ENCODE measurements around the gene TSHZ2. TPM values are rescaled to one million over a fixed set of nuclear protein-coding genes. Genes with fewer than 3 reads are reported as not detected.

Gene TSHZ2
- total and polyA plus RNA-seq, 2 donors (not counting 3 experiments of a cell fraction or from before 2014, with no cell fraction given), result not detected

DNA sequence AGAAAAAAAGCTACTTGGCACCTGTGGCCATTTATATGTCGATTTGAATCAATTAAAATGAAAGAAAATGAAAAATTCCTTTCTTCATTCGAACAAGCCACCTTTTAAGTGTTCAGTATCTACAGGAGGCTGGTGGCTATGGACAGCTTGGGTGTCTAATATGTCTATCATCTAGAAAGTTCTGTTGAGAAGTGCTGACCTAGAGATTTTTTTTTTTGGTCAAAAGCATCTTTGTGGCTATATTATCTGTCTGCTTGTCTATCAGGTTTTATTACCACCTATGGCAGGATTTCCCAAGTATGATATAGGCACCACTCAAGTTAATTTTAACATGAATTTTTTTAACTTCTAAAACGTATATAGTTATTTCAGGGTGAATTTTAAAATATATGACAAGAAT is 250.8 kb downstream of the TSHZ2 start:
- Histone ChIP-seq H3K27me3 (ENCODE audit: control insufficient read depth in 2 of 2, insufficient read depth in 2 of 2, low read length in 2 of 2) (no peaks in the 10 kb centered on the region), H4K20me1 (replicated peaks; ENCODE audit: control insufficient read depth, extremely low read depth, insufficient read depth, low read length) (no peaks in the 10 kb centered on the region), H3K4me2 (ENCODE audit: insufficient read depth, low read length) (no peak overlapping the region), H3K36me3 (ENCODE audit: control insufficient read depth in 2 of 2, extremely low read depth in 1 of 2, insufficient read depth in 2 of 2, low read length in 2 of 2) (no peaks in the 10 kb centered on the region), H3K4me1 (ENCODE audit: control insufficient read depth, extremely low read depth, insufficient read depth, low read length) (no peaks in the 10 kb centered on the region), H3K4me3 (replicated peaks in 1 of 3; ENCODE audit: insufficient read depth in 1 of 3, low read depth in 1 of 3, low read length in 3 of 3) (no peak overlapping the region), H3K9me1 (replicated peaks; ENCODE audit: control insufficient read depth, extremely low read depth, insufficient read depth, low read length) (no peaks in the 10 kb centered on the region), H3K27ac (ENCODE audit: insufficient read depth, low read depth, low read length) (no peak overlapping the region), H3K9me3 (replicated peaks; ENCODE audit: control insufficient read depth, insufficient read depth, low read length) (no peaks in the 10 kb centered on the region), H3K9ac (replicated peaks; ENCODE audit: extremely low read depth, insufficient read depth, low read length) (no peak overlapping the region), H2AFZ (ENCODE audit: low read depth, low read length) (no peak overlapping the region), H3K79me2 (ENCODE audit: control insufficient read depth, insufficient read depth, low read length) (no peaks in the 10 kb centered on the region)
- ChIA-PET CTCF (interaction anchor here (1.0 kb wide), 1 partner anchor 910 kb away, joined by 3 read pairs; no protein-coding TSS in a partner anchor), POLR2A (no interaction called here)
- TF ChIP-seq JUN (IDR thresholded peaks at IDR 0.05; ENCODE audit: borderline replicate concordance, insufficient read depth, insufficient read length, low read depth), result no peak
- no peak for TF ChIP-seq MYC (IDR thresholded peaks at IDR 0.05; ENCODE audit: low read depth, low read length)
- TF ChIP-seq, protein P1, sequence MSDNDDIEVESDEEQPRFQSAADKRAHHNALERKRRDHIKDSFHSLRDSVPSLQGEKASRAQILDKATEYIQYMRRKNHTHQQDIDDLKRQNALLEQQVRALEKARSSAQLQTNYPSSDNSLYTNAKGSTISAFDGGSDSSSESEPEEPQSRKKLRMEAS (IDR thresholded peaks at IDR 0.05; ENCODE audit: insufficient read depth, insufficient read length), result no peak
- no peak for TF ChIP-seq GATA2 (IDR thresholded peaks at IDR 0.05; ENCODE audit: insufficient read depth, insufficient read length, low read depth, low read length)
- no peak for TF ChIP-seq POLR2AphosphoS5 (IDR thresholded peaks at IDR 0.05; ENCODE audit: insufficient read depth, low read depth, low read length)
- TF ChIP-seq POLR2A (IDR thresholded peaks at IDR 0.05; ENCODE audit: low read depth, low read length), result no peak
- TF ChIP-seq FOS (IDR thresholded peaks at IDR 0.05; ENCODE audit: borderline replicate concordance, insufficient read depth, low read length), result no peak
- TF ChIP-seq, protein P2, sequence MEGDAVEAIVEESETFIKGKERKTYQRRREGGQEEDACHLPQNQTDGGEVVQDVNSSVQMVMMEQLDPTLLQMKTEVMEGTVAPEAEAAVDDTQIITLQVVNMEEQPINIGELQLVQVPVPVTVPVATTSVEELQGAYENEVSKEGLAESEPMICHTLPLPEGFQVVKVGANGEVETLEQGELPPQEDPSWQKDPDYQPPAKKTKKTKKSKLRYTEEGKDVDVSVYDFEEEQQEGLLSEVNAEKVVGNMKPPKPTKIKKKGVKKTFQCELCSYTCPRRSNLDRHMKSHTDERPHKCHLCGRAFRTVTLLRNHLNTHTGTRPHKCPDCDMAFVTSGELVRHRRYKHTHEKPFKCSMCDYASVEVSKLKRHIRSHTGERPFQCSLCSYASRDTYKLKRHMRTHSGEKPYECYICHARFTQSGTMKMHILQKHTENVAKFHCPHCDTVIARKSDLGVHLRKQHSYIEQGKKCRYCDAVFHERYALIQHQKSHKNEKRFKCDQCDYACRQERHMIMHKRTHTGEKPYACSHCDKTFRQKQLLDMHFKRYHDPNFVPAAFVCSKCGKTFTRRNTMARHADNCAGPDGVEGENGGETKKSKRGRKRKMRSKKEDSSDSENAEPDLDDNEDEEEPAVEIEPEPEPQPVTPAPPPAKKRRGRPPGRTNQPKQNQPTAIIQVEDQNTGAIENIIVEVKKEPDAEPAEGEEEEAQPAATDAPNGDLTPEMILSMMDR (IDR thresholded peaks at IDR 0.05; ENCODE audit: extremely low read depth in 1 of 2, insufficient read depth in 1 of 2, low read depth in 1 of 2, low read length in 2 of 2), result no peak
- TF ChIP-seq EZH2 (IDR thresholded peaks at IDR 0.05; ENCODE audit: borderline replicate concordance, low read depth, low read length, severe bottlenecking), result no peak
- intact Hi-C loops (cut with micrococcal nuclease), result no loop called here
- no peak for DNase-seq (ENCODE audit: low read depth, low spot score)
- BruUV-seq (replicated peaks), result no TSS peak
- FAIRE-seq, result no peak
- dilution Hi-C loops (cut with MboI; ENCODE audit: extremely low pct_ligation_motif_present, low sequenced_read_pairs), result no loop called here
